SH-SY5Y (cell line): ENCODE data around the gene MPC1.

Source experiments
- GATA2 ChIP-seq: IDR thresholded peaks from 2 replicates; pipeline ENCODE4 v1.6.1; 2011; ENCODE audit warnings: mild to moderate bottlenecking, low read depth, low read length
- GATA3 ChIP-seq: IDR thresholded peaks from 2 replicates; pipeline ENCODE4 v1.6.1; 2011; ENCODE audit warnings: low read depth, mild to moderate bottlenecking, low read length, moderate library complexity

DNA sequence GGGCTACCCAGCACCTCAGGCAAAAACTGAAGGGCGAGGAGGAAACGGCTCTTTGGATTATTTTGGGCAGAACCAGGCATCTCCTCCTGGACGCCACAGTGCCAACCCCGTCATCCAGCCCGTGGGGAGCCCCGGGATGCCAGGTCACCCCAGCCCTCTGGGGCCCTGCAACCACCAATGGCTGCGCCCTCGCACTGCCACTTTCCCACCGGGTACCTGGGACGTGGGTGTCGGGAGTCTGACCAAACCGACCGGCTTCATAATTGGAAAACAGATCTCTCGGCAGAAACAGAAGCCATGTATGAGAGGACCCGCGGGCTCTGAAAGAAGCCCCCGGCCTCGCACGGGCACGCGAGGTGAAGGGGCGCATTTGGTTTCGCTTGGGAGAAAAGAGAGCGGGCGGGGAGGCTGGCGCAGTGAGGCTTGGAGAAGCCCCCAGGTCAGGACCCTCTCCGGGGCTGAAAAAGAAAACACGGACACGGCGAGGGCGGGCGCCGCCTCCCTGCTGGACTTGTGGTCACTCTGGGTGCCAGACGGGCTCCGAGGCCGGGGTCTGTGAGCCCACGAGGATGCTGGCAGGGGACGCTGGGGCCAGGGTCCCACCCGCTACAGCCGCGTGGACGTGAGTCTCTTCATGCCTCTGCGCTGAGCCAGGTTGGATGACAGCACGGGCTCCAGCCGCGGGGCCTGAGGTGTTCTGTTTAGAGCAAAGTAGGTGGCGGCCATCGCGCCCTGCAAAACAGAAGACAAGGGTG is 29.6 kb upstream of the MPC1 start:
- TF ChIP-seq GATA2 (no peak), GATA3 (no peak)
